ENCODE measurements around the gene CCDC187.

Gene CCDC187

DNA sequence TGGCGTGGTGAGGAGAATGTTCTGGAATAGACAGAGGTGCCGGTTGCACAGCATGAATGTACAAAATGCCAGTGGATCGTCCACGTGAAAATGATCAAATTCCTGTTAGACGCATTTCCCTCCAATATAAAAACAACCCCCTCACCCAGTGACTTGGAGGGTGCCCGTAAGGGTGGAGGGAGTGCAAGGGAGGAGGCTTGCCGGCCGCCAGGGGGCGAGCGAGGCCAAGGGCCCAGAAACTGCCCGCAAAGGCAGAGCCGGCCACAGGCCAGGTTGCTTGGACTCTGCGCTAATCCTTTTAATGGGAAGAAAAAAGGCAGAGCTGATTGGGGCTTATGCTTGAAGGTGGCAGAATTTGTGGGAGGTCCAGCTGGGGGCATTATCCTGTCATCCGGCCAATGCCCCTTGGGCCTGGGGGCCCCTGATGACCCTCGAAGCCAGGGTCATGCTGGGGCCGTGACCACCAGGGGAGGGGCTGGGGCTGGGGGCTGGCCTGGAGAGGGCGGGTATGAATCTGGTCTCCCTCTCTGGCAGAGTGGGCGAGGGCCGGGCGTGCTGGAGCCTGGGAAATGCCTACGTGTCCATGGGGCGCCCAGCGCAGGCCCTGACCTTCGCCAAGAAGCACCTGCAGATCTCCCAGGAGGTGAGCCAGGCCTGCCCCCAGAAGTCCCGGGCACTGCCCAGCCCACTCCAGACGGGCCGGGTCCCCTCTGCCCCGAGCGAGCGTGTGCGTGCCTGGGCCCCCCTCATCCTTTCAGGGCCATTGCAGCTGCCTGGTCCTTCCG, 35.5 kb upstream of the CCDC187 start:
- DNase-seq, result no peak

DNA sequence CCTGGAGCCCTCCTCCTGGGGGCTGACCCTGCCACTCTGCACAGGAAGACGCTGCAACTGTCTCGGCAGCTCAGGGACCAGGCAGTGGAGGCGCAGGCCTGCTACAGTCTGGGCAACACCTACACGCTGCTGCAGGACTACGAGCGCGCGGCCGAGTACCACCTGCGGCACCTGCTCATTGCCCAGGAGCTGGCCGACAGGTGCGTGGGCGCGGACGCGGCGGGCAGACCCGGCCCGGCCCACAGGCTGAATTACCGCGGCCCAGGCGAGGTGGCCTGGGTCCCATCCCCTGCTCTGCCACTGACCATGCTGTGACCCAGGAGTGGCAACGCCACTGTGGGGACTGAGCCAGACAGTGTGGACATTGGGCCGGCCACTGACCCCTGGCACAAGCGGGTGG, 34.6 kb upstream of the CCDC187 start:
- DNase-seq, result no peak

GRCh38 chr9:136337416-136338395, 33.8 kb upstream of the CCDC187 start:
- no peak for DNase-seq

DNA sequence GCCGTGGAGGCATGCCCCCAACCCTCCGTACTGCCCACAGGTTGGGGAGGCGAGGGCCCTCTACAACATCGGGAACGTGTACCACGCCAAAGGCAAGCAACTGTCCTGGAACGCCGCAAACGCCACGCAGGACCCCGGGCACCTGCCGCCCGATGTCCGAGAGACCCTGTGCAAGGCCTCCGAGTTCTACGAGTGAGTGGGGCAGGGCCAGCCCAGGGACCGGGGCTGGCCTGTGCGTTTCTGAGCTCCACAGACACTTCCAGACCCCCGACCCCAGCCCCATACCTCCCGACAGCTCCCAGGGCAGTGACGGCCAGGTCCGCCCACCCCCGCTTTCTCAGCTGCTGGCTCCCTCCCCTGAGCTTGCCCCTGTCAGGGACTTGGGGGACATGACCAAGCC, 33.0 kb upstream of the CCDC187 start:
- DNase-seq, result no peak

DNA sequence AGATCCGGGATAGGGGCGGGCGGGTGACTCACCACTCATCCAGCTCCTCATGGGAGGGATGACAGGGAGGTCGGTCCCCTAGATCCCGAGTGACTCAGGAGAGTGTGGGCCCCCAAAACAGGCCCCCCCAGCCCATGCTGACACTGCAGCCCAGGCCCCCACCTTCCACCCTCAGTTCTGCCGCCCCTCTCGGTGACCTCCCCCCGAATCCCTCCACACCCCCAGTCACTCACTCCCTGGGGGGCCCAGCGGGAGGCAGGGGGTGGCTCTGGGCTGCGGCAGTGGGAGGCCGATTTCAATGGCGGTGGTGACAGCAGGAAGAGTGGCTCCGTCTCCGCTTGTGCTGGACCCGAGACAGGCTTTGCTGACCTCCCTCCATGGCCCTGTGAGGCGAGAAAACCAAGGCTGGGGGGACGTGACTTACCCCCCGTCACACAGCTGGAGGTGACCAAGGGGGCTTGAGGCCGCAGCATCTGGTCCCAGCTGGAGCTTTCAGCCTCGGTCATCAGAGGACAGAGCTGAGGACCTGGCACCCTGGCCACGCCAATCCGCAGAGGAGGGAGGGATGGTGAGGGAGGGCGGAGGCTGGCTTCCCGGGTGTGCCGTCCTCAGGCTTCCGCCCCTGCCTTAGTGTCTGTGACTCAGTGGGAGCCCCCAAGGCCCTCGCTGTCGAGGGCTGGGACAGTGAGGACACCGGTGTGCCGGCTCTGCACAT, 32.4 kb upstream of the CCDC187 start:
- DNase-seq, result no peak

GRCh38 chr9:136335296-136336155, 31.6 kb upstream of the CCDC187 start:
- DNase-seq, result no peak

- DNase-seq, result no peak
Observed at GRCh38 chr9:136334541-136334940, 30.6 kb upstream of the CCDC187 start.

- DNase-seq, result no peak
Observed at GRCh38 chr9:136333486-136333885, 29.6 kb upstream of the CCDC187 start.

- no peak for DNase-seq
Observed at GRCh38 chr9:136333045-136333444, 29.2 kb upstream of the CCDC187 start.

DNA sequence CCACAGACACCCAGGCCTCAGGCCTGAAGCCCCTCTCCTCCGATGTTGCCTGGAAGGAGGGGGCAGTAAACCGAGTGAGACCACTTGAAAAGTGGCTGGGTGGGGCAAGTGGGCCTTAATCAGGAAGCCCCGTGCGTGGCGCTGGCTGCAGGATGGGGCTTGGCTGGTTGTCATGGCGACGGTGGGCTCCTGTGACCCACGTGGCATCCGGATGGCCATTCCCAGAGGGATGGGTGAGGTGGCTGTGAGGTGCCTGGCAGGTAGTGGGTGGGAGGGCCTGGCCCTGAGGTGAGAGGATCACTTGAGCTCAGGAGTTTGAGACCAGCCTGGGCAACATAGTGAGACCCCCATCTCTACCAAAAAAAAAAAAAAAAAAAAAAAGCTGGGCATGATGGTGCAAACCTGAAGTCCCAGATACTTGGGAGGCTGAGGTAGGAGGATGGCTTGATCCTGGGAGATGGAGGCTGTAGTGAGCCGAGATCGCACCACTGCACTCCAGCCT, 28.6 kb upstream of the CCDC187 start:
- no peak for DNase-seq

DNA sequence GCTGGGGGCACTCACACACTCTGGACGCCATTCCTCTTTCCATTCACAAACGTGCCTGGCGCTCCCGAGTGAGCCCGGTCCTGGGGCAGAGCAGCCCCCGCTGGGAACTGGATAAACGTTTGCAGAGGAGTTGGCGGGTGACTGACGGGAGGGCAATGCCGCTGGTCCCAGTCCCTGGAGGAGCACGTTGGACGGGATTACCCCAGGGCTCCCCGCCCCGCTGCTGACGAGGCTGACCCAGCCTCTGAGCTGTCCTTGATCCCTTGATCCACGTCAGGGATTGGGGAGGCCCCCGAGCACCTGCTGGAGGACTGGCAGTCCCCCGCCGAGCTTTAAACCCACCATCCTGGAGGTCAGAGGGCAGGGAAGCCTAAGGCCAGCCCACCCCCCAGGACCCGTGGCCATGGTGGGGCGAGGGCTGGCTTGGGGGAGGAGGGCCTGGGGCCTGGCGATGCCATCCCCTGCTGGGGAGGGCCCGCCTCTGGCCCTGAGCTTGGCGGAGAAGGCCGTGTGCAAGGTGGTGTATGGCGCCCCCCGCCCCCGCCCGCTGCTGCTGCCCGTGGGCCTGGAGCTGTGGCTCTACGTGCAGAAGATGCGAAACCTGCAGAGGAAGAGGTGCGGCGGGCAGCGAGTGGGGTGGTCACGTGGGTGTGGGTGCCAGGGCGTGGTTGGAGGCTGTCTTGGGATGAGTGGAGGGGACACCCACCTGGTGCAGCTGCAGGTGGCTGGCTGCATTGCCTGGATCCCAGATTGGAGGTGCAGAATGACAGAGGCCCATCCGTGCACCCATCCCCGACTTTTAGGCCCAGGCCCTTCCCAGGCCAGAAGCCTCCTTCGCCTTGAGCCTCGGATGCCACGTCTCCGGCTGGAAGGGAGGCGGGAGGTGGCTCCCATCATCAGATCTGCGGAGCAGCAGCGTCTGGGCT, 27.9 kb upstream of the CCDC187 start:
- DNase-seq, result no peak

DNA sequence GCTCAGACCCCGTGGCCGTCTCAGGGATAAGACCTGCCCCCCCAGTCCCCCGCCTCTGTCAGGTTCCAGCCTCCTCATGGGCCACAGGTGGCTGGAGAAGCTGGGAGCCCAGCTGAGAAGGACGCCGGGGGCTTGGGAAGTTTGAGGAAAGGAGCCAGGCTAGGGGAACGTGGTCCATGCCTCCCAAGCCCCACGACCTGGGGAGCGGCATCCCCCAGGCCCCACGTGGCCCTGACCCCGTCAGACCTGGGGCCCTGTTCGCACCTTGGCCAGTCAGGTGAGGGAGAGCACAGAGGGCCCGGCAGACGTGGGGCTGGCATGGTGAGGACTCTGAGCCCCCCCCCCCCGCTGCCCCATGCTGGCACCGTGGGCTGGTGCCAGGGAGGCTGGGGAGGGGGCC, 27.1 kb upstream of the CCDC187 start:
- DNase-seq, result no peak

- DNase-seq, result no peak
Observed at GRCh38 chr9:136330406-136330990, 26.6 kb upstream of the CCDC187 start.

DNA sequence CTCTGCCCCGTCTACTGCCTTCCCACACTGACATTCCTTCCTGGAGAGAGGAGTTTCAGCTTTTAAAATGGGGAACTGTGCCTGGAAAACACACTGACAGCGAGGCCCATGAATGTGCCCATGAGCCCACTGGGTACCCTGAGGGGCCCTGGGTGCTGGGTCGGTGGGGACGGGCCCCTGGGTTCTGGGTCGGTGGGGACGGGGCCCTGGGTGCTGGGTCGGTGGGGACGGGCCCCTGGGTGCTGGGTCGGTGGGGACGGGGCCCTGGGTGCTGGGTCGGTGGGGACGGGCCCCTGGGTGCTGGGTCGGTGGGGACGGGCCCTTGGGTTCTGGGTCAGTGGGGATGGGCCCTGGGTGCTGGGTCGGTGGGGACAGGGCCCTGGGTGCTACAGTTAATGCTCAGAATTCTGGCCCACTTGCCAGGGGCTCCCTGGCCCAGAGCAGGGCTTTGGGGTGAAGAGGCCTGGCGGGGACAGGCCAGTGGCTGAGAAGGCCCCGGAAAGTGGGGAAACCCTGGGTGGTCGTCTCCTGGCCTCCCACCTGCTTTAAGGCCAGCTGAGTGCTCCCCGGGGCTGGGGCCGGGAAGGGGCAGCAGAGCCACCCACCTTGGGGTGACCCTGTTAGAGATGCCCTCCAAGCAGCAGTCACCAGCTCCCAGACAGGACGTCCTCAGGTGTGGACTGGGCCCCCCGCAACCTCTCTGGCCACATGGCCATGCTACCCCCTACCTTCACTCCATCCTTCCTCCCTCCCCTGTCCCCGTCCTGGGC, 25.9 kb upstream of the CCDC187 start:
- DNase-seq, result no peak

DNA sequence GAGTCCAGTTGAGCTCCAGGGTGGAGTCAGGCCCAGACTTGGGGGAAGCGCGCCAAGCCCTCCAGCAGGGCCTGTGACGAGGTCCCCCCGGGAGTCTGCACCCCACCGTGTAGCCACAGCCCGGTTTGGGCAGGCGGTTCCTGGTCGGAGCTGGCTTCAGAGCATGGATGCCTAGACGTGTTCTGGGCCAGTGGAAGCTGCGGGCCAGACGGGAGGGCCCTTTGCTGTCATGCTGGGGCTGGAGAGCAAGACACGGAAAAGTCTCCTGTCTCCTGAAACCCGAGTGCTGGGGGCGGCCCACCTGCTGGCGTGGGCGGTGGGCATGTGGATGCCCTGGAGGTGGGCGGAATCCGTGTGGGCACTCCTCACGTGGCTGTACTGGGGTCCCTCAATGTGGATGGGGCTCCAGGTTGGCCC, 25.3 kb upstream of the CCDC187 start:
- no peak for DNase-seq

- DNase-seq, result no peak
Observed at GRCh38 chr9:136328622-136329041, 24.7 kb upstream of the CCDC187 start.

GRCh38 chr9:136328011-136328621, 24.2 kb upstream of the CCDC187 start:
- DNase-seq, result no peak

DNA sequence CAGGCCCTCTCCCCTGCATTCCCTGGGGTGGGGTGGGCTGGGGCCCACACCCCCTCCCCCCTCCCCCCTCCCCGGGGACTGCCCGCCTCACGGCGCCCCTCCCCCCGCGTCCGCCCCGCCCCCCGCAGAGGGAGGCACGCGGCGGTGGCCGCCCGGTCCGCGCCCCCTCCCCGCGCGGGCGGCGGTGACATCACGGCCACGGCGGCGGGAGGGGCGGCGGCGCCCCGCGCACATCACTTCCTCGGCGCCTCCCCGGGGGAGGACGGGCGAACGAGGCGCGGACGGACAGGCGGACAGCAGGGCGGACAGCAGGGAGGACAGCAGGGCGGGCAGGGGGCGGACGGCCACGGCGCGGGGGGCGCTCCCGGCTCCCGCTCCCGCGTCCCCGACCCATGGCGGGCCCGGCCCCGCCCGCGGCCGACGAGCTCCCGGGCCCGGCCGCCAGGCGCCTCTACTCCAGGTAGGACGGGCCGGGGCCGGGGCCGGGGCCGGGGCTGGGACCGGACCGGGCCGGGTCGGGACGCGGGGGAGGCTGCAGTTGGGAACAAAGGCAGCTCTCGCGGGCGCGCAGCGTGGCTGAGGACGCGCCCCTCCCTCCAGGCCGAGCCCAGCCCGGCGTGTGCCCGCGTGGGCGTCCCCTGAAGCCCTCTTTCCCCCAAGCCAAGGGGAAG, 23.5 kb upstream of the CCDC187 start, which contains the start of gene GPSM1:
Gene GPSM1, plus strand, starts transcription at position 236 of the 671 bp plus-strand sequence. Its CDS starts 157 bp downstream, at position 393.
- DNase-seq, result no peak

All from activated CD4-positive, CD25-positive, alpha-beta regulatory T cell (primary cell).